ENCODE data around the gene FRG2C.
"Not testable (repeated sequence)": the region's sequence is repeated elsewhere in the genome, so short reads cannot be mapped to it uniquely, and the experiment has no call there.

Gene FRG2C

GRCh38 chr3:75655101-75655904, 8.8 kb upstream of the FRG2C start:
- not testable (repeated sequence) for H3K36me3 ChIP-seq (ENCODE audit: control insufficient read depth, insufficient read depth, low read length); H3K27ac ChIP-seq (ENCODE audit: low read depth, low read length); H3K9ac ChIP-seq (ENCODE audit: low read length); H3K4me1 ChIP-seq (ENCODE audit: control insufficient read depth, insufficient read depth, low read length); H3K4me3 ChIP-seq (ENCODE audit: low read length); H3K27me3 ChIP-seq (ENCODE audit: control insufficient read depth, insufficient read depth, low read length)

- H3K27ac ChIP-seq (ENCODE audit: low read depth, low read length); H3K36me3 ChIP-seq (ENCODE audit: control insufficient read depth, insufficient read depth, low read length); H3K4me3 ChIP-seq (ENCODE audit: low read length); H3K27me3 ChIP-seq (ENCODE audit: control insufficient read depth, insufficient read depth, low read length); H3K4me1 ChIP-seq (ENCODE audit: control insufficient read depth, insufficient read depth, low read length); H3K9ac ChIP-seq (ENCODE audit: low read length): not testable (repeated sequence)
Observed at GRCh38 chr3:75655956-75656355, 8.2 kb upstream of the FRG2C start.

- H3K27me3 ChIP-seq (ENCODE audit: control insufficient read depth, insufficient read depth, low read length); H3K9ac ChIP-seq (ENCODE audit: low read length); H3K27ac ChIP-seq (ENCODE audit: low read depth, low read length); H3K4me1 ChIP-seq (ENCODE audit: control insufficient read depth, insufficient read depth, low read length); H3K36me3 ChIP-seq (ENCODE audit: control insufficient read depth, insufficient read depth, low read length): not testable (repeated sequence)
- H3K4me3 ChIP-seq (ENCODE audit: low read length): peak overlapping the region; percentile 36
Observed at GRCh38 chr3:75658411-75659107, 5.6 kb upstream of the FRG2C start.

- not testable (repeated sequence) for H3K27me3 ChIP-seq (ENCODE audit: control insufficient read depth, insufficient read depth, low read length)
Observed at GRCh38 chr3:75659108-75659433, 5.1 kb upstream of the FRG2C start.

GRCh38 chr3:75665626-75666025, 1.5 kb downstream of the FRG2C start:
- peaks cover 15% of the 10 kb centered on the region for H3K27me3 ChIP-seq (ENCODE audit: control insufficient read depth, insufficient read depth, low read length)
- H3K36me3 ChIP-seq (ENCODE audit: control insufficient read depth, insufficient read depth, low read length); H3K9ac ChIP-seq (ENCODE audit: low read length); H3K4me1 ChIP-seq (ENCODE audit: control insufficient read depth, insufficient read depth, low read length); H3K27ac ChIP-seq (ENCODE audit: low read depth, low read length); H3K4me3 ChIP-seq (ENCODE audit: low read length): not testable (repeated sequence)

More at GRCh38 chr3:75659108-75659433, 5.1 kb upstream of the FRG2C start:
- H3K4me3 ChIP-seq (ENCODE audit: low read length): peak overlapping the region; percentile 36
- H3K9ac ChIP-seq (ENCODE audit: low read length); H3K27ac ChIP-seq (ENCODE audit: low read depth, low read length); H3K36me3 ChIP-seq (ENCODE audit: control insufficient read depth, insufficient read depth, low read length); H3K4me1 ChIP-seq (ENCODE audit: control insufficient read depth, insufficient read depth, low read length): not testable (repeated sequence)

- H3K27me3 ChIP-seq (ENCODE audit: control insufficient read depth, insufficient read depth, low read length): peaks cover 22% of the 10 kb centered on the region
- H3K4me3 ChIP-seq (ENCODE audit: low read length); H3K4me1 ChIP-seq (ENCODE audit: control insufficient read depth, insufficient read depth, low read length): not testable (repeated sequence)
Observed at GRCh38 chr3:75667757-75668701, 3.9 kb downstream of the FRG2C start.

GRCh38 chr3:75668759-75669347, 4.7 kb downstream of the FRG2C start:
- H3K9ac ChIP-seq (ENCODE audit: low read length); H3K36me3 ChIP-seq (ENCODE audit: control insufficient read depth, insufficient read depth, low read length); H3K4me1 ChIP-seq (ENCODE audit: control insufficient read depth, insufficient read depth, low read length); H3K27ac ChIP-seq (ENCODE audit: low read depth, low read length); H3K4me3 ChIP-seq (ENCODE audit: low read length): not testable (repeated sequence)
- peaks cover 22% of the 10 kb centered on the region for H3K27me3 ChIP-seq (ENCODE audit: control insufficient read depth, insufficient read depth, low read length)

More at GRCh38 chr3:75667757-75668701, 3.9 kb downstream of the FRG2C start:
- not testable (repeated sequence) for H3K27ac ChIP-seq (ENCODE audit: low read depth, low read length); H3K9ac ChIP-seq (ENCODE audit: low read length); H3K36me3 ChIP-seq (ENCODE audit: control insufficient read depth, insufficient read depth, low read length)

- H3K4me3 ChIP-seq (ENCODE audit: low read length): peak overlapping the region; percentile 2
- H3K27me3 ChIP-seq (ENCODE audit: control insufficient read depth, insufficient read depth, low read length): peaks cover 22% of the 10 kb centered on the region
- not testable (repeated sequence) for H3K27ac ChIP-seq (ENCODE audit: low read depth, low read length); H3K4me1 ChIP-seq (ENCODE audit: control insufficient read depth, insufficient read depth, low read length); H3K36me3 ChIP-seq (ENCODE audit: control insufficient read depth, insufficient read depth, low read length); H3K9ac ChIP-seq (ENCODE audit: low read length)
Observed at GRCh38 chr3:75669348-75670297, 5.5 kb downstream of the FRG2C start.

GRCh38 chr3:75670298-75671286, 6.5 kb downstream of the FRG2C start:
- not testable (repeated sequence) for H3K9ac ChIP-seq (ENCODE audit: low read length); H3K27ac ChIP-seq (ENCODE audit: low read depth, low read length); H3K36me3 ChIP-seq (ENCODE audit: control insufficient read depth, insufficient read depth, low read length); H3K4me1 ChIP-seq (ENCODE audit: control insufficient read depth, insufficient read depth, low read length); H3K4me3 ChIP-seq (ENCODE audit: low read length)
- H3K27me3 ChIP-seq (ENCODE audit: control insufficient read depth, insufficient read depth, low read length): peaks cover 22% of the 10 kb centered on the region

- H3K9ac ChIP-seq (ENCODE audit: low read length); H3K4me3 ChIP-seq (ENCODE audit: low read length); H3K36me3 ChIP-seq (ENCODE audit: control insufficient read depth, insufficient read depth, low read length); H3K4me1 ChIP-seq (ENCODE audit: control insufficient read depth, insufficient read depth, low read length); H3K27ac ChIP-seq (ENCODE audit: low read depth, low read length): not testable (repeated sequence)
- H3K27me3 ChIP-seq (ENCODE audit: control insufficient read depth, insufficient read depth, low read length): peaks cover 21% of the 10 kb centered on the region
Observed at GRCh38 chr3:75671287-75672139, 7.4 kb downstream of the FRG2C start.

Data from rectal smooth muscle tissue (tissue), 1 donor.